ENCODE measurements around the gene XRCC1. TPM values are rescaled to one million over a fixed set of nuclear protein-coding genes. Genes with fewer than 3 reads are reported as not detected.
A peak's percentile ranks its signal among the peaks of the same experiment; 100 is the strongest.
"Not testable (repeated sequence)": the region's sequence is repeated elsewhere in the genome, so short reads cannot be mapped to it uniquely, and the experiment has no call there.

The XRCC1 gene
- total RNA-seq, 2 experiments from 2014 or later = 42.5 to 46.1 TPM

DNA sequence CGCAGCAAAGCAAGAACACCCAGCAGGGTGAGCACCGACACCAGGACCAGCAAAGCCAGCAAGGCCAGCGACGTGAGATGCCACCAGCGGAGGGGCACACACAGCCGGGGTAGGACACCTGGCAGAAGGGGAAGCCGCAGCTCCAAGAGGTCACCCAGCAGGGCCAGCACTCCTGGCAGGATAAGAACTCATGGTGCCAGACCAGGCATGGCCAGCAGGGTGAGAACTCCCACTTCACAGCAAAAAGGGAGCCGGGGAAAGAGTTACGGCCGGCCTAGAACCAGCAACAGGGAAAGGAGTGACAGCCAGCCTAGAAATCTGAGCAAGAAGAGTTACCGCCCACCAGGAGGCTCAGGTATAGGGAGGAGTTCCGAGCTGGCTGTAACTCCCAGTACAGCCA, 37.0 kb upstream of the XRCC1 start:
- CTCF ChIA-PET = no interaction called here
- Mint-ChIP-seq H3K27ac (no peak overlapping the region), H3K9me3 (no peaks in the 10 kb centered on the region), H3K4me1 (no peaks in the 10 kb centered on the region), H3K4me3 (no peak overlapping the region), H3K36me3 (ENCODE audit: low read depth) (peaks cover 11% of the 10 kb centered on the region), H3K27me3 (no peaks in the 10 kb centered on the region)
- POLR2A ChIA-PET = interaction anchor here (1.0 kb wide), 1 partner anchor 15 kb away, joined by 3 read pairs; no protein-coding TSS in a partner anchor
- no peak for DNase-seq

DNA sequence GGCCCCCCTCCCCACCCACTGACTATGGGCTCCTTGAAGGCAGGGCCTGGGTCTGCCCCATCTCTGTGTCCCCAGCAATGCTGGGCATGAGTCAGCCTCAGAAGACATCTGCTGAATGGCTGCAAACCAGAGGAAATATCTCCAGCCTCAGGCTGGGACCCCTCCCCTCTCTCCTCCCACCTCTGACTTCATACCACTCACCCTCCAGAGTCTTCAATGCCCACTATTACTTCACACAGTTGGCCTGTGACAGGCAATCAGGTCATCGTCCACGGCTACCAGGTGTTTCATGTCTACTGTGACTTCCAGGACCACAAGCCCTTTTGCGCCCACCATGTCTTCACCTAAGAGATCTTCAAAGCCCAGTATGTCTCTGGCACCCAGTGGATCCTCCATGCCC, 36.5 kb upstream of the XRCC1 start, which contains the start of gene SRRM5:
Gene SRRM5 (plus strand): TSS at position 301 of the 400 bp plus-strand sequence. CDS start 34 bp downstream, at position 335.
- no peak within 1 kb of the TSS for H3K4me3 Mint-ChIP-seq
- ChIA-PET POLR2A (interaction anchor here (1.0 kb wide), 1 partner anchor 15 kb away, joined by 3 read pairs; no protein-coding TSS in a partner anchor), CTCF (no interaction called here)
- H3K4me1 Mint-ChIP-seq = no peaks in the 10 kb centered on the region
- no peaks in the 10 kb centered on the region for H3K9me3 Mint-ChIP-seq
- peaks cover 11% of the 10 kb centered on the region for H3K36me3 Mint-ChIP-seq (ENCODE audit: low read depth)
- DNase-seq = no peak
- H3K27ac Mint-ChIP-seq = no peak within 1 kb of the TSS
- no peaks in the 10 kb centered on the region for H3K27me3 Mint-ChIP-seq

DNA sequence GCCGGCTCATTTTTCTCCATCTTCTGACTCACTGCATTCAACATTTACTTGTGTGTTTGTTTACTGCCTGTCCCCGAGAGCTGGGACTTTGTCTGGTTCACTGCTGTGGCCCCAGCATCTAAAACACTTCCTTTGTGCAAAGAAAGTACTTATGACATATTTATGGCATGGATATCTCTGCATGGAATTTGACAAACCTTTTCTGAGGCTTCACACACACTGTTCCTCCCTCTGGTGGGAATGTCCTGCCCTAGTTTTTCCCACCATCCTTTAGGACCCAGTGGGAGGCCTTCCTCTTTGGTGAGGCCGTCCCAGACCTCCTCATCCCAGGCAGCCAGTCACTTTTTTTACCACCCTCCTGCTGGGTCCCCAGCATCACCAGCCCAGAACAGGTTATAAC, 35.2 kb upstream of the XRCC1 start:
- no peak overlapping the region for H3K4me3 Mint-ChIP-seq
- no peak for DNase-seq
- no peaks in the 10 kb centered on the region for H3K27me3 Mint-ChIP-seq
- ChIA-PET POLR2A (no interaction called here), CTCF (no interaction called here)
- peaks cover 11% of the 10 kb centered on the region for H3K36me3 Mint-ChIP-seq (ENCODE audit: low read depth)
- H3K9me3 Mint-ChIP-seq = no peaks in the 10 kb centered on the region
- no peak overlapping the region for H3K27ac Mint-ChIP-seq
- H3K4me1 Mint-ChIP-seq = no peaks in the 10 kb centered on the region

DNA sequence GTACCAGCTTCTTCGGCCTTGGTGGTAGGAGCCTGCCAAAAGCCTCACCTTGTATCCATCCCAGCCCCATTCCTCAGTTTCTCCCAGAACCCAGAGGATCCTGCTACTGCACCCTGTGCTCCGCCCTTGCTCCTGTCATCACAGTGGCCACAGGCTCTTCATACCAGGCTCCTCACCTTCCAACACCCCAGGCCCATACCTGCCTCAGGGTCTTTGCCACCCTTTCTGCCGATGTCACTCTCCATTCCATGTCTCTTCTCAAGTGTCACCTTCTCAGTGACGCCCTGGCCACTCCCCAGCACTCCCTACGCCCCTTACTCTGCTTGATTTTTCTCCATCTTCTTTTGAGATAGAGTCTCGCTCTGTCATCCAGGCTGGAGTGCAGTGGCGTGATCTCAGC, 34.5 kb upstream of the XRCC1 start:
- no peak overlapping the region for H3K4me3 Mint-ChIP-seq
- no peak for DNase-seq
- H3K27me3 Mint-ChIP-seq = no peaks in the 10 kb centered on the region
- ChIA-PET POLR2A (no interaction called here), CTCF (no interaction called here)
- peaks cover 11% of the 10 kb centered on the region for H3K36me3 Mint-ChIP-seq (ENCODE audit: low read depth)
- H3K27ac Mint-ChIP-seq = no peak overlapping the region
- no peaks in the 10 kb centered on the region for H3K9me3 Mint-ChIP-seq
- no peaks in the 10 kb centered on the region for H3K4me1 Mint-ChIP-seq

DNA sequence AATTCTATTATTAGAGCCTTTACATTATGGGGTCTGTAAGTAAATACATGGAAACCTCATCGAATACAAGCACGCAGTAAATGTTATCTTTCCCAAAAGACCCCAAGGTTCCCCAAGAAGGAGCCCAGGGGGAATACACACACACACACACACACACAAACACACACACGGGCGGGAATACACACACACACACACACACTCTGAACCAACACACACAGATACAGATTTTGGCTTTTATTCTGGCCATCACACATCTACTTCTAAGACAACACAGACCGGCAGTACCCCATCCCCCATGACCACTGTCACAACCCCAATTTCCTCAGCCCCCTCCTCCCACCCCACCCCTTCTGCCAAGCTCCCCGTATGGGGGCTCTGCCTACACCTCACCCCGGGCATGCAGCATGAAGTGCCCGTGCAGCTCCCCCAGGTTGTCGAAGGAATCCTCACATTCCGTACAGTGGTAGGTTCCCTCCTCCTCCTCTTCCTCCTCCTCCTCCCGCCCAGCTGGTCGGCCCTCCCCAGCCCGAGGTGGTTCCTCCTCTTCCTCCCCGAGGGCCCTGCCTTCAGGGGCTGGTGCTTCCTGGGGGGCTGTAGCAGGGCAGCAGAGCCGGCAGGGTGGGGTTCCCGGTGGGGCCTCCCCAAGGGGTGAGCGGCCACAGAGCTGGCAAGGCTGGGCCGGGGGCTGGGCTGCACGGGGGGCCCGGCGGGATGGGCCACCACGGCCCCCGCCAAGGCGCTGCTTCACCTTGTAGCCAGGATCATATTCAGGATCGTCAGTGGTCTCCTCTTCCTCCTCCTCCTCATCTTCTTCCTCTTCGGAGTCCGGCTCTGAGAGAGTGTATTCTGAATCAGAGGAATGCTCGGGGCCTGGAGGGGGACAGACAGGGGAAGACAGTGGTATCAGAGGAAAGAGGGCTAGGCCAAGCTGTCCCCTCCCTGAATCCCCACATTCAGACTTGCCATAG, 32.2 kb upstream of the XRCC1 start:
- DNase-seq = no peak
- H3K4me1 Mint-ChIP-seq = no peaks in the 10 kb centered on the region
- H3K27ac Mint-ChIP-seq = no peak overlapping the region
- ChIA-PET POLR2A (interaction anchor here (0.8 to 1.8 kb wide), 3 partner anchors 10 to 33 kb away, joined by 3 to 7 read pairs (median 4); partner anchors contain the start of gene XRCC1), CTCF (no interaction called here)
- H3K9me3 Mint-ChIP-seq = no peaks in the 10 kb centered on the region
- H3K36me3 Mint-ChIP-seq (ENCODE audit: low read depth) = peaks cover 8% of the 10 kb centered on the region
- no peaks in the 10 kb centered on the region for H3K27me3 Mint-ChIP-seq
- no peak overlapping the region for H3K4me3 Mint-ChIP-seq

DNA sequence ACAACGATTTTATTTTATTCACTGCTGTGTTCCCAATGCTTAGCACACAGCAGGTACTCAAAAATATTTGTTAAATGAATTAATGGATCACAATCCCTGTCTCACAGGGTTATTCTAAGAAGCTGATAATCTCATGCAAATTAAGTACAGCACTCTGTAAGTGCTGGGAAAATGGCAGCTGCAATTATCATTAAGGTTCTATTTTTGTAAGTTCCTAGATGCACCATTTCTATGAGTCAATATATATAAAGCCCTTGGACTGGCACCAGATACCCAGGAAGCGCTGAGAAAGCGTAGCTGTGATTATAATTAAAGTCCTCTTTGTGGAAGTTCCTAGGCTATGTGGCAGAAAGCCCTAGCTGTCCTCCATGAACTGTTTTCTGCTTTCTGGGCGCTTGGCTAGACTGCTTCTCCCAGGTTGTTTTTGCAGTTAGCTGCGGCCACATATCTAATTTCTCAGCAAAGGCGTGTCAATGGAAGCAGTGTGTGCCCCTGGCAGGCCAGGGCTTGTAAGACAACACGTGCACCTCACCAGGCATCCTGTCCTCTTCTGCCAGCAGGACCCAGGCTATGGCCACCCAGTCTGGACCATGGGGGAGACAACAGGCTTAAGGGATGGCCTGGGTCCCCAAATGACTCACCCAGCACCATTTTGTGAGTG, 31.4 kb upstream of the XRCC1 start:
- no peaks in the 10 kb centered on the region for H3K27me3 Mint-ChIP-seq
- H3K36me3 Mint-ChIP-seq (ENCODE audit: low read depth) = peaks cover 4% of the 10 kb centered on the region
- POLR2A ChIA-PET = interaction anchor here (0.7 to 1.8 kb wide), 5 partner anchors 9 to 86 kb away, joined by 3 to 7 read pairs (median 3); partner anchors contain the start of genes XRCC1 and ZNF428
- no peaks in the 10 kb centered on the region for H3K4me1 Mint-ChIP-seq
- CTCF ChIA-PET = no interaction called here
- H3K9me3 Mint-ChIP-seq = no peaks in the 10 kb centered on the region
- no peak overlapping the region for H3K27ac Mint-ChIP-seq
- H3K4me3 Mint-ChIP-seq = no peak overlapping the region
- no peak for DNase-seq

DNA sequence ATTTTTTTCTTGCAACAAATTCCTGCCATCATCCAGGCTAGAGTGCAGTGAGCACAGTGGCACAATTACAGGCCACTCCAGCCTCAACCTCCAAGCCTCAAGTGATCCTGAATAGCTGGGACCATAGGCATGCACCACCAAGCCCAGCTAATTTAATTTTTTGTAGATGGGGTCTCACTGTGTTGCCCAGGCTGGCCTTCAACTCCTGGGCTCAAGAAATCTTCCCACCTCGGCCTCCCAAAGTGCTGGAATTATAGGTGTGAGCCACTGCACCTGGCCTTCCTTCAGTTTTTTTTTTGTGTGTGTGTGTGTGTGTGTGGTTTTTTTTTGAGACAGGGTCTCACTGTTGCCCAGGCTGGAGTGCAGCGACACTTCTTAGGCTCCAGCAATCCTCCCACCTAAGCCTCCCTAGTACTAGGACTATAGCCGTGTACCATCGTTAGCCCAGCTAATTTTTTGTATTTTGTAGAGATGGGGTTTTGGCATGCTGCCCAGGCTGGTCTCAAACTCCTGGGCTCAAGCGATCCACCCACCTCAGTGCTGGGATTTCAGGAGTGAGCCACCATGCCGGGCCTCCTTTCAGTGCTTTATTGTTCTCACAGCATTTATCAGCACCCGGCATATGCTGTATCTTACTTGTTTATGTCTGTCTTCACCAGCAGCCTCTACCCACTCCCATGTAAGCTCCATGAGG, 30.7 kb upstream of the XRCC1 start:
- Mint-ChIP-seq H3K4me3 (no peak overlapping the region), H3K27me3 (no peaks in the 10 kb centered on the region), H3K27ac (no peak overlapping the region), H3K36me3 (ENCODE audit: low read depth) (peaks cover 2% of the 10 kb centered on the region), H3K9me3 (no peaks in the 10 kb centered on the region), H3K4me1 (no peaks in the 10 kb centered on the region)
- DNase-seq = no peak
- CTCF ChIA-PET = no interaction called here
- POLR2A ChIA-PET = interaction anchor here (0.7 to 1.9 kb wide), 6 partner anchors 8 to 87 kb away, joined by 3 to 7 read pairs (median 4); partner anchors contain the start of genes IRGQ, XRCC1, ZNF428 and ZNF576

DNA sequence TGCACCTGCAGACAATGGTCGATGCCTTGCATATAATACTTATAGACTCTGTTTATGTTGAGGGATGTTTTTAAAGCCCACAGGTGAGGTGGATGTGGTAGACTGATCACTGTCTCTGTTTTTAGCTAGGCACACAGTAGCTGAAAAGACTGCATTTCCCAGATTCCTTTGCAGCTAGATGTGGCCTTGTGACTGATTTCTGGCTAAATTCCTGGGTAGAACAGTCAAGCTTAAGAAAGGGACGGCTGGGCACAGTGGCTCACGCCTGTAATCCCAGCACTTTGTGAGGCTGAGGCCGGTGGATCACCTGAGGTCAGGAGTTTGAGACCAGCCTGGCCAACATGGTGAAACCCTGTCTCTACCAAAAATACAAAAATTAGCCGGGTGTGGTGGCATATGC, 25.0 kb upstream of the XRCC1 start:
- CTCF ChIA-PET = interaction anchor here (1.2 to 1.3 kb wide), 2 partner anchors 45 to 68 kb away, joined by 3 to 4 read pairs; no protein-coding TSS in a partner anchor
- Mint-ChIP-seq H3K4me1 (peaks cover 32% of the 10 kb centered on the region), H3K36me3 (ENCODE audit: low read depth) (peaks cover 24% of the 10 kb centered on the region)
- DNase-seq, H3K27me3 Mint-ChIP-seq, H3K4me3 Mint-ChIP-seq, POLR2A ChIA-PET, H3K27ac Mint-ChIP-seq, H3K9me3 Mint-ChIP-seq: not testable (repeated sequence)

DNA sequence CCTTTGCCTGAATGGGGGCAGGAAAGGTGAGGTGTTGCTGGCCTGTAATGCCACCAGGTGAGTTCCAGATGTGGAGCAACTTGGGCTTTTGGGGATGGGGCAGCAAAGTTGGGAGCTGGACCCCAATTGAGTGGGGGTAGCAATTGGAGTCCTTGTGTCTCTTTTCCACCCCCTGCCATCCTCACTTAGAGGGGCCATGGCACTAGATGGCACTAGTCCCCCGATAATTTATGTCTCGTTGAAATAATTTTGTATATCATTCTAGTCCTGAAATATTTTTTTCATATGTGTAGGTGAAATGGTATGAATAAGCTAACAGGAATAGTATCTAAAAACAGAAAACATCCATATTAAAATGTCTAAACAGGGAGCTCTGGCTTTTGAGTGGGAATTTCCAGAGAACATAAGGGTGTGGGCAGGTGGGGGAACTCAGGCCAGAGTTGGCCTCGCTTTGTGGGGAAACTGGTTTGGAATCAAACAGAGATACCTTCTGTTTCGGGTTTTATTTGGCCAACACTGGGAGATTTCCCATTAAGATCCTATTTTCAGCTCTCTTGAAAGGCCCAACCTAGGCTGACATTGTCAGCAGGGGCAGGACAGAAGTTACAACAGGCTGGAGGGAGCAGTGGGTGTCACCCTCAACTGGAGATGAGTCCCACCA, 24.4 kb upstream of the XRCC1 start:
- Mint-ChIP-seq H3K27me3 (no peaks in the 10 kb centered on the region), H3K4me3 (no peak overlapping the region), H3K36me3 (ENCODE audit: low read depth) (peaks cover 24% of the 10 kb centered on the region), H3K4me1 (peaks cover 32% of the 10 kb centered on the region), H3K27ac (no peak overlapping the region), H3K9me3 (no peaks in the 10 kb centered on the region)
- POLR2A ChIA-PET = interaction anchor here (0.6 kb wide), 1 partner anchor 31 kb away, joined by 3 read pairs; no protein-coding TSS in a partner anchor
- no peak for DNase-seq
- CTCF ChIA-PET = interaction anchor here (1.2 to 1.3 kb wide), 2 partner anchors 45 to 69 kb away, joined by 3 to 4 read pairs; no protein-coding TSS in a partner anchor

DNA sequence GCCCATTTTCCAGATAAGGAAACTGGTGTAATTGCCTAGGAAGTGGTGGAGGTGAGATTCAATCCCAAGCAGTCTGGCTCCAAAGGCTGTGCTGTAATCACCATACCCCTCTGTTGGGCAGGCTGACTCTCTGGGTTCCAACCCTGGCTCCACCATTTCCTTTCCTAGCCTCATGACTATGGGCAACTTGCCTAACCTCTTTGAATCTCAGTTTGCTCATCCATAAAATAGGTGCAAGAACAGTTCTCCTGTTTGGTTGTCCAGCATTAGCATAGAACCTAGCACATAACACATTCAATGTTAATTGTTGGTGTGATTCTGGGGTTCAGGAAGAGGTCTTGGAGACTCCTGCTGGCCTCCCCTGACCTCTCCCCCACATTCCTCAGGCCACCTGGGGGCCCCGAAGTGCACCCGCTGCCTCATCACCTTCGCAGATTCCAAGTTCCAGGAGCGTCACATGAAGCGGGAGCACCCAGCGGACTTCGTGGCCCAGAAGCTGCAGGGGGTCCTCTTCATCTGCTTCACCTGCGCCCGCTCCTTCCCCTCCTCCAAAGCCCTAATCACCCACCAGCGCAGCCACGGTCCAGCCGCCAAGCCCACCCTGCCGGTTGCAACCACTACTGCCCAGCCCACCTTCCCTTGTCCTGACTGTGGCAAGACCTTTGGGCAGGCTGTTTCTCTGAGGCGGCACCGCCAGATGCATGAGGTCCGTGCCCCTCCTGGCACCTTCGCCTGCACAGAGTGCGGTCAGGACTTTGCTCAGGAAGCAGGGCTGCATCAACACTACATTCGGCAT, 23.3 kb upstream of the XRCC1 start:
- CTCF ChIA-PET = interaction anchor here (2.0 to 6.2 kb wide), 3 partner anchors 27 to 74 kb away, joined by 4 to 208 read pairs (median 95); partner anchors contain the start of genes PINLYP and XRCC1
- peaks cover 37% of the 10 kb centered on the region for H3K4me1 Mint-ChIP-seq
- no peak overlapping the region for H3K27ac Mint-ChIP-seq
- no peak for DNase-seq
- H3K4me3 Mint-ChIP-seq = no peak overlapping the region
- POLR2A ChIA-PET = interaction anchor here (1.4 to 5.1 kb wide), 4 partner anchors 20 to 94 kb away, joined by 5 to 57 read pairs (median 16); partner anchors contain the start of genes PHLDB3, PINLYP and XRCC1
- peaks cover 28% of the 10 kb centered on the region for H3K36me3 Mint-ChIP-seq (ENCODE audit: low read depth)
- no peaks in the 10 kb centered on the region for H3K27me3 Mint-ChIP-seq
- H3K9me3 Mint-ChIP-seq = no peaks in the 10 kb centered on the region

DNA sequence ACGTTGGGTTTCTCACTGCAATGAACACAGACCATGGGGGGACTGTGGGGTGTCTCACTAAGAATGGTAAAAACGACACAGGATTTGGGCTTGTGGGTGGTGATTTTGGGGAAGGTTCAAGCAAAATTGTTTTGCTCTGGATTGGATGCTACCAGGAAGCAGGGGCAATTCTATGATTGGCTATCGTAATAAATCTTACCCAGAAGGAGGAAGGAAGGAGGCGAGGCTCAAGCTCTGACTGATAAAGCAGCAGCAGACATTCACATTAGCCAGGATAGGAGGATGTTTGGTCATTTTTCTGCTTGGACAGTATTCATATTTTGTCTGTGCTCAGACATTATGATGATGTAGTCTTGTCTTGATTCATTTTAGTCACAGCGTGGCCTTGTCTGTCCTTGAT, 22.5 kb upstream of the XRCC1 start:
- POLR2A ChIA-PET = interaction anchor here (1.1 to 5.1 kb wide), 6 partner anchors 9 to 93 kb away, joined by 3 to 57 read pairs (median 16); partner anchors contain the start of genes PHLDB3, PINLYP and XRCC1

More for the DNA sequence above, 22.5 kb upstream of the XRCC1 start:
- CTCF ChIA-PET = interaction anchor here (1.1 to 6.2 kb wide), 4 partner anchors 26 to 151 kb away, joined by 4 to 208 read pairs (median 50); partner anchors contain the start of genes PINLYP and XRCC1
- H3K4me3 Mint-ChIP-seq = peak overlapping the region; percentile 97
- peaks cover 41% of the 10 kb centered on the region for H3K4me1 Mint-ChIP-seq
- DNase-seq = no peak
- no peaks in the 10 kb centered on the region for H3K27me3 Mint-ChIP-seq
- no peaks in the 10 kb centered on the region for H3K9me3 Mint-ChIP-seq
- H3K27ac Mint-ChIP-seq = peak overlapping the region; percentile 92
- peaks cover 33% of the 10 kb centered on the region for H3K36me3 Mint-ChIP-seq (ENCODE audit: low read depth)
